Medulla oblongata (tissue), 1 donor: ENCODE results near the gene LAIR2.

Experiments
- DNase-seq: peaks from one replicate; pipeline ENCODE4 v3.0.0-alpha.2; 2015; ENCODE audit errors: extremely low spot score

LAIR2 gene

GRCh38 chr19:54502518-54503048 lies at the start of gene LAIR2:
LAIR2 (plus strand) TSS chr19:54502831; CDS start chr19:54502919, 88 bp downstream.
- no peak for DNase-seq

- DNase-seq: no peak
Measured at GRCh38 chr19:54453921-54454780, 48.5 kb upstream of the LAIR2 start.

GRCh38 chr19:54454781-54455675 lies 47.6 kb upstream of the LAIR2 start:
- no peak for DNase-seq

- no peak for DNase-seq
Measured at GRCh38 chr19:54455786-54456422, 46.7 kb upstream of the LAIR2 start.

- DNase-seq: no peak
Measured at GRCh38 chr19:54456423-54457373, 45.9 kb upstream of the LAIR2 start.

GRCh38 chr19:54457773-54458647 lies 44.6 kb upstream of the LAIR2 start:
- no peak for DNase-seq

- DNase-seq: no peak
Measured at GRCh38 chr19:54458648-54459281, 43.9 kb upstream of the LAIR2 start.

GRCh38 chr19:54459282-54460229 lies 43.1 kb upstream of the LAIR2 start:
- no peak for DNase-seq

- no peak for DNase-seq
Measured at GRCh38 chr19:54460230-54461005, 42.2 kb upstream of the LAIR2 start.

GRCh38 chr19:54461210-54461609 lies 41.4 kb upstream of the LAIR2 start:
- DNase-seq: no peak

- no peak for DNase-seq
Measured at GRCh38 chr19:54461613-54462012, 41.0 kb upstream of the LAIR2 start.

- DNase-seq: no peak
Measured at GRCh38 chr19:54462047-54462654, 40.5 kb upstream of the LAIR2 start.

GRCh38 chr19:54462655-54463530 lies 39.7 kb upstream of the LAIR2 start:
- DNase-seq: peak; percentile 52

- peak; percentile 98 for DNase-seq
Measured at GRCh38 chr19:54463531-54464043, 39.0 kb upstream of the LAIR2 start, which contains the start of gene LENG9. LENG9 (minus strand) TSS chr19:54463778; CDS start chr19:54463526, 252 bp downstream.

GRCh38 chr19:54464044-54464629 lies 38.5 kb upstream of the LAIR2 start:
- DNase-seq: peak; percentile 78
